K562 (cell line): ENCODE data around the gene MEIKIN. TPM values are rescaled to one million over a fixed set of nuclear protein-coding genes. Genes with fewer than 3 reads are reported as not detected.

ENCODE experiments used
- ATAC-seq: fragments of 200-7000 bp; cut with Tn5 transposase; 3 replicates; pipeline ENCODE4 v1.9.1; 2020; ENCODE audit warnings: moderate library complexity
- BruUV-seq: library from RNA; stranded (reverse); fragments of 400-500 nt; replicated peaks from 2 replicates; lab custom pipeline; 2021; lab: Mats Ljungman, UMichigan
- CTCF ChIA-PET: fragments of 300-600 bp; formaldehyde crosslinking; extraction: SDS; loops from one replicate; lab custom pipeline; 2021; ENCODE audit warnings: low intra/inter-chr PET ratio; lab: Yijun Ruan, JAX
- POLR2A ChIA-PET: fragments of 300-600, 350-650 bp; sonication (Branson Sonifier 250); formaldehyde crosslinking; extraction: SDS; loops from one replicate; lab custom pipeline; 2021; ENCODE audit warnings: antibody characterized with exemption, inconsistent platforms; lab: Yijun Ruan, JAX
- DNase-seq, 4 experiments: peaks; one replicate each; pipeline versions ENCODE4 v3.0.0 to v3.0.0-alpha.2; 2011 to 2018; ENCODE audit warnings: low spot score in 3 of 4, mixed read lengths in 3 of 4; ENCODE audit errors: extremely low read depth in 1 of 4
- FAIRE-seq: peaks from 2 replicates; lab custom pipeline; 2011; peaks lifted over from hg19 to GRCh38; lab: Jason Lieb, UNC
- H2AFZ ChIP-seq: 2 replicates; pipeline ENCODE4 v1.6.0; 2011; ENCODE audit warnings: low read depth, low read length, control low read depth, inconsistent platforms
- H3K27ac ChIP-seq: fragments of 200-600 bp; 3 replicates; pipeline ENCODE4 v1.8.0; 2011; ENCODE audit warnings: low read depth, mild to moderate bottlenecking, control low read depth, inconsistent platforms, low read length, moderate library complexity, mixed read lengths; ENCODE audit errors: extremely low read depth
- H3K27me3 ChIP-seq, 2 experiments: fragments of 300-600 bp in 1 of 2; 2 replicates in 1 of 2; 3 replicates in 1 of 2; pipeline versions ENCODE4 v1.6.0 to v1.8.0; 2011; ENCODE audit warnings: inconsistent platforms in 2 of 2, low read length in 2 of 2, mild to moderate bottlenecking in 1 of 2, mixed read lengths in 1 of 2, moderate library complexity in 1 of 2; ENCODE audit not compliant: control insufficient read depth in 2 of 2, insufficient read depth in 2 of 2
- H3K36me3 ChIP-seq: fragments of 300-600 bp; 3 replicates; pipeline ENCODE4 v1.8.0; 2011; ENCODE audit warnings: mild to moderate bottlenecking, low read length, inconsistent platforms; ENCODE audit not compliant: control insufficient read depth, insufficient read depth
- H3K4me1 ChIP-seq, 2 experiments: fragments of 200-600 bp in 1 of 2; replicated peaks in 1 of 2; 2 replicates in 1 of 2; 3 replicates in 1 of 2; pipeline versions ENCODE4 v1.5.1 to v1.8.0; 2011; ENCODE audit warnings: inconsistent platforms in 2 of 2, low read length in 2 of 2, mild to moderate bottlenecking in 1 of 2, mixed read lengths in 1 of 2, moderate library complexity in 1 of 2; ENCODE audit not compliant: control insufficient read depth in 2 of 2, insufficient read depth in 2 of 2
- H3K4me2 ChIP-seq: 2 replicates; pipeline ENCODE4 v1.6.1; 2011; ENCODE audit warnings: low read length, control low read depth, inconsistent platforms, mixed read lengths; ENCODE audit not compliant: insufficient read depth
- H3K4me3 ChIP-seq: fragments of 200-600 bp; sonication (generic), shearing (Covaris generic); 2 replicates; pipeline ENCODE4 v1.5.1; 2016; ENCODE audit warnings: control low read depth, inconsistent platforms
- H3K79me2 ChIP-seq: fragments of 200-600 bp; 3 replicates; pipeline ENCODE4 v1.8.0; 2011; ENCODE audit warnings: low read length, inconsistent platforms; ENCODE audit not compliant: control insufficient read depth, insufficient read depth
- H3K9ac ChIP-seq, 2 experiments: 2 replicates each; pipeline versions ENCODE4 v1.6.0 to v1.6.1; 2011; ENCODE audit warnings: low read depth in 2 of 2, low read length in 2 of 2, control low read depth in 1 of 2, inconsistent platforms in 1 of 2, mild to moderate bottlenecking in 1 of 2, mixed read lengths in 1 of 2; ENCODE audit not compliant: insufficient read depth in 1 of 2
- H3K9me1 ChIP-seq: one replicate; pipeline ENCODE4 v1.6.0; 2011; ENCODE audit warnings: inconsistent platforms, mild to moderate bottlenecking, low read length, moderate library complexity; ENCODE audit not compliant: control insufficient read depth, insufficient read depth
- H3K9me3 ChIP-seq: replicated peaks from 2 replicates; pipeline ENCODE4 v1.5.1; 2011; ENCODE audit warnings: low read depth, low read length, inconsistent platforms; ENCODE audit not compliant: control insufficient read depth, insufficient read depth
- H4K20me1 ChIP-seq: replicated peaks from 2 replicates; pipeline ENCODE4 v1.6.1; 2011; ENCODE audit warnings: low read length, inconsistent platforms, mixed read lengths; ENCODE audit not compliant: control insufficient read depth, insufficient read depth
- CAMTA2 ChIP-seq: fragments of 250-450 bp; sonication (Bioruptor Pico); conservative IDR thresholded peaks from 2 replicates; pipeline ENCODE4 v1.5.1; 2022
- GATA2 ChIP-seq: sonication (generic); formaldehyde crosslinking; IDR thresholded peaks from 2 replicates; pipeline ENCODE4 v1.4.0; 2020; ENCODE audit warnings: mild to moderate bottlenecking, missing genetic modification reagents
- HNRNPH1 ChIP-seq: fragments of 200-400 bp; formaldehyde crosslinking; optimal IDR thresholded peaks from 2 replicates; pipeline ENCODE3; 2017; ENCODE audit warnings: low read depth, mild to moderate bottlenecking, low read length, moderate library complexity
- WGBS: fragments of 100-300 bp; shearing (Covaris generic); methylation state at CpG from one replicate; pipeline ENCODE4 v1.1.6; 2016; ENCODE audit warnings: low coverage, mixed read lengths; ENCODE audit not compliant: insufficient coverage; ENCODE audit errors: missing lambda C conversion rate; 5-methylcytosine and 5-hydroxymethylcytosine counted together
- in situ Hi-C: fragments of 300-500 bp; cut with MboI; formaldehyde crosslinking; loops from 4 replicates; pipeline ENCODE4 v1.15.0; 2018; ENCODE audit warnings: inconsistent platforms, mixed read lengths
- intact Hi-C: fragments of 100-400 bp; cut with micrococcal nuclease; formaldehyde crosslinking; loops from 2 replicates; pipeline ENCODE4 v1.14.2; 2022
- polyA plus RNA-seq, 8 experiments: library from polyadenylated mRNA; depleted of rRNA in 4 of 8; stranded (reverse) in 5 of 8; unstranded in 3 of 8; fragments of >200 nt; fragmentation: Nextera tagmentation in 2 of 8; fragmentation: Illumina TruSeq in 1 of 8; extraction: Ambion mirVana in 2 of 8; extraction: Trizol in 1 of 8; gene quantifications; 2 replicates each; pipeline versions ENCODE4 v1.2.1 to v1.2.3, GENCODE V29; 2011 to 2014; ENCODE audit warnings: inconsistent platforms in 1 of 8, missing spikeins in 1 of 8
- total RNA-seq, 7 experiments: library from RNA; depleted of rRNA in 6 of 7; stranded (reverse); fragments of >200 nt in 6 of 7; fragmentation: Illumina TruSeq in 2 of 7; extraction: Trizol in 2 of 7; gene quantifications; 2 replicates each; pipeline versions ENCODE4 v1.2.1 to v1.2.3, GENCODE V29; 2011 to 2021; ENCODE audit warnings: low replicate concordance in 1 of 7
- TF ChIP-seq, protein P1 (sequence below): sonication (generic); formaldehyde crosslinking; IDR thresholded peaks from 2 replicates; pipeline ENCODE4 v1.8.1; 2023; ENCODE audit warnings: mild to moderate bottlenecking, missing genetic modification reagents
- TF ChIP-seq, protein P2 (sequence below): fragments of 250-450 bp; sonication (Bioruptor Pico); IDR thresholded peaks from 2 replicates; pipeline ENCODE4 v1.8.0; 2021; ENCODE audit warnings: borderline replicate concordance, mild to moderate bottlenecking, moderate library complexity; ENCODE audit not compliant: poor library complexity, severe bottlenecking

MEIKIN gene
- total and polyA plus RNA-seq, 9 of the 15 experiments (the other 6 are each of a cell fraction or from before 2014, with no cell fraction given) = 0.18 TPM; not detected in 8

DNA sequence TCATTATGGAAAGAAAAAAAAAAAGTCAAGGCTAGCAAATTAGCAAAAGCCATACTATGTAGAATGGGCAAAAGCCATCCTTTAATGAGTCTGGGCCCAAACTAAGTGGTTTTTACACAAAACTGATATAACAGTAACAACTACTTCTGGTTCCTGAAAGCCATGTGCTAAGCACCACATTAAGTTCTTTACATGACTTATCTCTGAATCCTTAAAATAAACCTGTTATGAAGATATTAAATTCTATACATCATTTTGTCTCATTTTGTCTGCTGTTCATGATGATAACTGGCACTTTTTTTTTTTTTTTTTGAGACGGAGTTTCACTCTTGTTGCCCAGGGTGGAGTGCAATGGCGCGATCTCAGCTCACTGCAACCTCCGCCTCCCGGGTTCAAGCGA, 153.6 kb downstream of the MEIKIN start:
- Histone ChIP-seq H2AFZ (no peak overlapping the region), H3K4me3 (no peak overlapping the region), H3K27me3 (no peaks in the 10 kb centered on the region), H4K20me1 (peaks cover 42% of the 10 kb centered on the region), H3K79me2 (peaks cover 99% of the 10 kb centered on the region), H3K27ac (no peak overlapping the region), H3K36me3 (peaks cover 32% of the 10 kb centered on the region), H3K4me1 (peaks cover 21 to 38% of the 10 kb centered on the region in 2 experiments), H3K9ac (no peak overlapping the region), H3K9me1 (peaks cover 4% of the 10 kb centered on the region), H3K9me3 (no peaks in the 10 kb centered on the region), H3K4me2 (no peak overlapping the region)
- ATAC-seq (no peak), DNase-seq (no peak), FAIRE-seq (no peak)
- no TSS peak for BruUV-seq
- no peak for TF ChIP-seq GATA2 (CRISPR knock-in tag)
- TF ChIP-seq HNRNPH1 = no peak
- TF ChIP-seq, protein P1, sequence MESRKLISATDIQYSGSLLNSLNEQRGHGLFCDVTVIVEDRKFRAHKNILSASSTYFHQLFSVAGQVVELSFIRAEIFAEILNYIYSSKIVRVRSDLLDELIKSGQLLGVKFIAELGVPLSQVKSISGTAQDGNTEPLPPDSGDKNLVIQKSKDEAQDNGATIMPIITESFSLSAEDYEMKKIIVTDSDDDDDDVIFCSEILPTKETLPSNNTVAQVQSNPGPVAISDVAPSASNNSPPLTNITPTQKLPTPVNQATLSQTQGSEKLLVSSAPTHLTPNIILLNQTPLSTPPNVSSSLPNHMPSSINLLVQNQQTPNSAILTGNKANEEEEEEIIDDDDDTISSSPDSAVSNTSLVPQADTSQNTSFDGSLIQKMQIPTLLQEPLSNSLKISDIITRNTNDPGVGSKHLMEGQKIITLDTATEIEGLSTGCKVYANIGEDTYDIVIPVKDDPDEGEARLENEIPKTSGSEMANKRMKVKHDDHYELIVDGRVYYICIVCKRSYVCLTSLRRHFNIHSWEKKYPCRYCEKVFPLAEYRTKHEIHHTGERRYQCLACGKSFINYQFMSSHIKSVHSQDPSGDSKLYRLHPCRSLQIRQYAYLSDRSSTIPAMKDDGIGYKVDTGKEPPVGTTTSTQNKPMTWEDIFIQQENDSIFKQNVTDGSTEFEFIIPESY (CRISPR knock-in tag) = peak; percentile 73
- TF ChIP-seq, protein P2, sequence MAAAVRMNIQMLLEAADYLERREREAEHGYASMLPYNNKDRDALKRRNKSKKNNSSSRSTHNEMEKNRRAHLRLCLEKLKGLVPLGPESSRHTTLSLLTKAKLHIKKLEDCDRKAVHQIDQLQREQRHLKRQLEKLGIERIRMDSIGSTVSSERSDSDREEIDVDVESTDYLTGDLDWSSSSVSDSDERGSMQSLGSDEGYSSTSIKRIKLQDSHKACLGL = no peak
- TF ChIP-seq CAMTA2 (CRISPR knock-in tag) = no peak
- ChIA-PET POLR2A (no interaction called here), CTCF (no interaction called here)
- intact Hi-C loops (loop anchor here (10.0 kb wide), 1 partner anchor 117 kb away; no protein-coding TSS in a partner anchor), in situ Hi-C loops (no loop called here)
- WGBS = no CpG with 5 or more reads among the region's 6 CpGs
